Gastroesophageal sphincter (tissue), 4 donors: ENCODE measurements around the gene KIF3C. TPM values are rescaled to one million over a fixed set of nuclear protein-coding genes. Genes with fewer than 3 reads are reported as not detected.
"Not testable (repeated sequence)": the region's sequence is repeated elsewhere in the genome, so short reads cannot be mapped to it uniquely, and the experiment has no call there.

Source experiments
- ATAC-seq: fragments of 150-250 bp; one replicate; pipeline ENCODE4 v1.9.1; 2016; ENCODE audit warnings: mild to moderate bottlenecking, moderate library complexity
- H3K27ac ChIP-seq, 4 donors: fragments of 200-600 bp; sonication (generic) in 3 of 4; 1 replicate in 3 of 4; 2 replicates in 1 of 4; pipeline ENCODE4 v1.5.1; 2016 to 2019
- H3K27me3 ChIP-seq: fragments of 200-600 bp; sonication (generic); one replicate; pipeline ENCODE4 v1.5.1; 2019
- H3K36me3 ChIP-seq, 2 donors: fragments of 200-600 bp; sonication (generic); one replicate each; pipeline ENCODE4 v1.5.1; 2019; ENCODE audit warnings: control low read depth in 1 of 2
- H3K4me1 ChIP-seq, 3 donors: fragments of 200-600 bp; sonication (generic); 1 replicate in 2 of 3; 2 replicates in 1 of 3; pipeline ENCODE4 v1.5.1; 2016 to 2019; ENCODE audit warnings: control low read depth in 2 of 3
- H3K4me3 ChIP-seq, 2 donors: fragments of 200-600 bp; sonication (generic); one replicate each; pipeline ENCODE4 v1.5.1; 2019; ENCODE audit warnings: mild to moderate bottlenecking in 1 of 2, moderate library complexity in 1 of 2
- H3K9me3 ChIP-seq, 3 donors: fragments of 200-600 bp; sonication (generic); one replicate each; pipeline ENCODE4 v1.5.1; 2017 to 2019; ENCODE audit warnings: control low read depth in 2 of 3
- EP300 ChIP-seq: sonication (generic); formaldehyde crosslinking; IDR thresholded peaks from one replicate; pipeline ENCODE4 v1.6.1; 2017; ENCODE audit warnings: antibody characterized with exemption, mild to moderate bottlenecking
- POLR2A ChIP-seq, 2 donors: fragments of 450-650 bp; IDR thresholded peaks; one replicate each; pipeline ENCODE4 v1.6.1; 2017; ENCODE audit warnings: antibody characterized with exemption in 2 of 2, mild to moderate bottlenecking in 2 of 2, moderate library complexity in 1 of 2
- POLR2AphosphoS5 ChIP-seq: sonication (generic); formaldehyde crosslinking; IDR thresholded peaks from one replicate; pipeline ENCODE4 v1.6.1; 2017; ENCODE audit warnings: antibody characterized with exemption
- WGBS, 2 donors: methylation state at CpG; one replicate each; pipeline ENCODE4 v1.1.5; 2018; ENCODE audit warnings: low coverage in 1 of 2; 5-methylcytosine and 5-hydroxymethylcytosine counted together
- total RNA-seq, 4 donors: library from RNA; depleted of rRNA; stranded (reverse); fragments of >200 nt; gene quantifications; one replicate each; pipeline ENCODE4 v1.1.0, GENCODE V29; 2016
- TF ChIP-seq, protein P1 (sequence below), 4 experiments: fragments of 200-600 bp in 2 of 4; fragments of 450-650 bp in 2 of 4; sonication (generic) in 1 of 4; IDR thresholded peaks; one replicate each; pipeline ENCODE4 v1.5.1; 2017 to 2019; ENCODE audit warnings: antibody characterized with exemption in 4 of 4, mild to moderate bottlenecking in 2 of 4, moderate library complexity in 2 of 4

The KIF3C gene
- total RNA-seq, 4 donors from 2014 or later = 5.9 to 14.6 (median 10.2) TPM

DNA sequence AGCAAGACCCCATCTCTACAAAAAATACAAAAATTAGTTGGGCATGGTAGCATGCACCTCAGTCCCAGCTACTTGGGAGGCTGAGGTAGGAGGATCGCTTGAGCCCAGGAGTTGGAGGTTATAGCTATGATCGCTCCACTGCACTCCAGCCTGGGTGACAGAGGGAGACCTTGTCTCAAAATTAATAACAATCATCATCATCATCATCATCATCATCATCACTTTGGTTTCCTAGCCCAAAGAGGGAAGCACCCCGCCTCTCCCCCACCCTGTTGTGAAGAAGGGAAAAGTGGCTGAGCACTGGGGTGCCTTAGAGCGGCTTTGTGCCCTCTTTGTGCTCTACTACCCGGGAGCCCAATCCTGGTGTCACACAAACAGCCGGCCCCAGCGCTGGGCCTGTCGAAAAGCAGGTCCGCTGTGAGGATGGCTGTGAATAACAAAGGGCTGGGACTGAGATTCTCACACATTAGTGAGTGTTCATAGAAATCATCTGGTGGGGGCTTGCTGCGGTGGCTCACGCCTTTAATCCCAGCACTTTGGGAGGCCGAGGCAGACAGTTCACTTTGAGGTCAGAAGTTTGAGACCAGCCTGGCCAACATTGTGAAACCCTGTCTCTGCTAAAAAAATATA lies 61.4 kb downstream of the KIF3C start:
- ATAC-seq = no peak
- TF ChIP-seq, protein P1, sequence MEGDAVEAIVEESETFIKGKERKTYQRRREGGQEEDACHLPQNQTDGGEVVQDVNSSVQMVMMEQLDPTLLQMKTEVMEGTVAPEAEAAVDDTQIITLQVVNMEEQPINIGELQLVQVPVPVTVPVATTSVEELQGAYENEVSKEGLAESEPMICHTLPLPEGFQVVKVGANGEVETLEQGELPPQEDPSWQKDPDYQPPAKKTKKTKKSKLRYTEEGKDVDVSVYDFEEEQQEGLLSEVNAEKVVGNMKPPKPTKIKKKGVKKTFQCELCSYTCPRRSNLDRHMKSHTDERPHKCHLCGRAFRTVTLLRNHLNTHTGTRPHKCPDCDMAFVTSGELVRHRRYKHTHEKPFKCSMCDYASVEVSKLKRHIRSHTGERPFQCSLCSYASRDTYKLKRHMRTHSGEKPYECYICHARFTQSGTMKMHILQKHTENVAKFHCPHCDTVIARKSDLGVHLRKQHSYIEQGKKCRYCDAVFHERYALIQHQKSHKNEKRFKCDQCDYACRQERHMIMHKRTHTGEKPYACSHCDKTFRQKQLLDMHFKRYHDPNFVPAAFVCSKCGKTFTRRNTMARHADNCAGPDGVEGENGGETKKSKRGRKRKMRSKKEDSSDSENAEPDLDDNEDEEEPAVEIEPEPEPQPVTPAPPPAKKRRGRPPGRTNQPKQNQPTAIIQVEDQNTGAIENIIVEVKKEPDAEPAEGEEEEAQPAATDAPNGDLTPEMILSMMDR (IDR thresholded peaks at IDR 0.05) = no peak
- TF ChIP-seq EP300 = no peak
- no peak for TF ChIP-seq POLR2AphosphoS5
- TF ChIP-seq POLR2A (IDR thresholded peaks at IDR 0.05) = no peak
- 44 to 70% methylated on average over 2 to 7 of the region's 12 CpGs for WGBS, 2 donors

DNA sequence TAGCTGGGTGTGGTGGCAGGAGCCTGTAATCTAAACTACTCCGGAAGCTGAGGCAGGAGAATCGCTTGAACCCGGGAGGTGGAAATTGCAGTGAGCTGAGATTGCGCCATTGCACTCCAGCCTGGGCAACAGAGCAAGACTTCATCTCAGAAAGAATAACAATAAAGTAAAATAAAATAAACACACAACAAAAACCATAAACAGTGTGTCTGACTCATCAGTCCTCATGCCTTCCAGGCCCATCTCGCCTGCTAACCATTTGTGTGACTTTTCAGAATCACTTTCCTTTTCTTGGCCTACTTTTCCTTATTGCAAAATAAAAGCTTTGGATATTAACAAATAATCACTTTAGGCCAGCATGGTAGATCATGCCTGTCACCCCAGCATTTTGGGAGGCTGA lies 62.0 kb downstream of the KIF3C start:
- H3K4me1 ChIP-seq = no peaks in the 10 kb centered on the region

More for the DNA sequence above, 61.4 kb downstream of the KIF3C start:
- Histone ChIP-seq H3K27me3 (peaks cover 15% of the 10 kb centered on the region), H3K9me3 (no peaks in the 10 kb centered on the region), H3K36me3 (no peaks in the 10 kb centered on the region), H3K27ac (no peak overlapping the region), H3K4me3 (no peak overlapping the region), H3K4me1 (no peaks in the 10 kb centered on the region)

DNA sequence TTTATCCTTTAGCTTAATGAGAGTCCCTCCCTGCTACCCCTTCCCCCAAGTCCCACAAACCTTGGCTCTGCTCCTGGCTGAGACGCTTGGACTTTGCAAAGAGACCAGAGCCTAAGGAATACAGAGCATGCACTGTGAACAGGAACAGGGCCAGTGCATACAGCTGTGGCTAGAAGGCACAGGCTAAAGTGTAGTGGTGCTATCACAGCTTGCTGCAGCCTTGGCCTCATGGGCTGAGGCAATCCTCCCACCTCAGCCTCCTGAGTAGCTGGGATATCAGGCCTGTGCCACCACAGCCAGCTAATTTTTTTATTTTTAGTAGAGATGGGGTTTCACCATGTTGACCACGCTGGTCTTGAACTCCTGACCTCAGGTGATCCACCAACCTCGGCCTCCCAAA lies 64.5 kb downstream of the KIF3C start:
- TF ChIP-seq POLR2A (IDR thresholded peaks at IDR 0.05) (no peak), POLR2AphosphoS5 (no peak), EP300 (no peak)
- TF ChIP-seq, protein P1 (IDR thresholded peaks at IDR 0.05) = no peak
- Histone ChIP-seq H3K27ac (no peak overlapping the region), H3K27me3 (peaks cover 12% of the 10 kb centered on the region), H3K4me1 (peaks cover 0 to 8% (median 0%) of the 10 kb centered on the region in 3 donors), H3K4me3 (no peak overlapping the region), H3K36me3 (no peaks in the 10 kb centered on the region), H3K9me3 (no peaks in the 10 kb centered on the region)
- WGBS, 2 donors = 69% methylated on average over 2 of the region's 3 CpGs; no CpG with 5 or more reads in 1 of the 2 donors
- no peak for ATAC-seq

More for the DNA sequence above, 62.0 kb downstream of the KIF3C start:
- ATAC-seq = no peak
- WGBS, 2 donors = 50 to 82% methylated on average over 1 to 5 of the region's 5 CpGs
- TF ChIP-seq EP300 = no peak
- TF ChIP-seq POLR2AphosphoS5 = no peak
- TF ChIP-seq, protein P1 (IDR thresholded peaks at IDR 0.05) = no peak
- no peak for TF ChIP-seq POLR2A (IDR thresholded peaks at IDR 0.05)
- Histone ChIP-seq H3K27ac (no peak overlapping the region), H3K4me3 (no peak overlapping the region), H3K9me3 (no peaks in the 10 kb centered on the region), H3K36me3 (no peaks in the 10 kb centered on the region), H3K27me3 (peaks cover 15% of the 10 kb centered on the region)

DNA sequence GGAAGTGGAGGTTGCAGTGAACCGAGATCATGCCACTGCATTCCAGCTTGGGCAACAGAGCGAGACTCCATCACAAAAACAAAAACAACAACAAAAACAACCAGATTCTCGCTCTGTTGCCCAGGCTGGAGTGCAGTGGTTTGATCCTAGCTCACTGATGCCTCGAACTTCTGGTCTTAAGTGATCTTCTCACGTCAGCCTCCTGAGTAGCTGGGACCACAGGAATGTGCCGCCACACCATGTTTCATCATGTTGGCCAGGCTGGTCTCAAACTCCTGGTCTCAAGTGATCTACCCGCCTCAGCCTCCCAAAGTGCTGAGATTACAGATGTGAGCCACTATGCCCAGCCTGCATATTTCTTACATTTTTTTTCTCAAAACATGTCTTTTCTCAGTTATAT lies 64.9 kb downstream of the KIF3C start:
- not testable (repeated sequence) for H3K9me3 ChIP-seq
- 86 to 89% methylated on average over 5 to 6 of the region's 7 CpGs for WGBS, 2 donors

DNA sequence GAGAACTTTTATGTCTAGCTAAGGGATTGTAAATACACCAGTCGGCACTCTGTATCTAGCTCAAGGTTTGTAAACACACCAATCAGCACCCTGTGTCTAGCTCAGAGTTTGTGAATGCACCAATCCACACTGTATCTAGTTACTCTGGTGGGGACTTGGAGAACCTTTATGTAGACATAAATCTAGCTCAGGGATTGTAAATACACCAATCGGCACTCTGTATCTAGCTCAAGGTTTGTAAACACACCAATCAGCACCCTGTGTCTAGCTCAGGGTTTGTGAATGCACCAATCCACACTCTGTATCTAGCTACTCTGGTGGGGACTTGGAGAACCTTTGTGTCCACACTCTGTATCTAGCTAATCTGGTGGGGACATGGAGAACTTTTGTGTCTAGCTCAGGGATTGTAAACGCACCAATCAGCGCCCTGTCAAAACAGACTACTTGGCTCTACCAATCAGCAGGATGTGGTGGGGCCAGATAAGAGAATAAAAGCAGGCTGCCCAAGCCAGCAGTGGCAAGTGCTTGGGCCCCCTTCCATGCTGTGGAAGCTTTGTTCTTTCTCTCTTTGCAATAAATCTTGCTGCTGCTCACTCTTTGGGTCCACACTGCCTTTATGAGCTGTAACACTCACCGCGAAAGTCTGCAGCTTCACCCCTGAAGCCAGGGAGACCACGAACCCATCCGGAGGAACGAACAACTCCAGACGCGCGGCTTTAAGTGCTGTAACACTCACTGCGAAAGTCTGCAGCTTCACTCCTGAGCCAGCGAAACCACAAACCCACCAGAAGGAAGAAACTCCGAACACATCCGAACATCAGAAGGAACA lies 66.1 kb downstream of the KIF3C start:
- H3K4me3 ChIP-seq, ATAC-seq, H3K27me3 ChIP-seq, H3K9me3 ChIP-seq, H3K36me3 ChIP-seq, H3K27ac ChIP-seq: not testable (repeated sequence)
- H3K4me1 ChIP-seq = peaks cover 0 to 10% (median 0%) of the 10 kb centered on the region in 3 donors
- WGBS, 2 donors = 72 to 80% methylated on average over 2 to 3 of the region's 16 CpGs

More for the DNA sequence above, 64.9 kb downstream of the KIF3C start:
- not testable (repeated sequence) for H3K4me3 ChIP-seq, ATAC-seq, H3K27ac ChIP-seq, H3K36me3 ChIP-seq
- H3K27me3 ChIP-seq = peaks cover 12% of the 10 kb centered on the region
- peaks cover 0 to 10% (median 0%) of the 10 kb centered on the region in 3 donors for H3K4me1 ChIP-seq

DNA sequence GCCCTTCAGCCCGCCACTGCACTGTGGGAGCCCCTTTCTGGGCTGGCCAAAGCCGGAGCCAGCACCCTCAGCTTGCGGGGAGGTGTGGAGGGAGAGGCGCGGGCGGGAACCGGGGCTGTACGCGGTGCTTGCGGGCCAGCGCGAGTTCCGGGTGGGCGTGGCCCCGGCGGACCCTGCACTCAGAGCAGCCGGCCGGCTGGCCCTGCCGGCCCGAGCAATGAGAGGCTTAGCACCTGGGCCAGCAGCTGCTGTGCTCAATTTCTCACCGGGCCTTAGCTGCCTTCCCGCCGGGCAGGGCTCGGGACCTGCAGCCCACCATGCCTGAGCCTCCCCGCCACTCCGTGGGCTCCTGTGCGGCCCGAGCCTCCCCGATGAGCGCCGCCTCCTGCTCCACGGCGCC lies 66.9 kb downstream of the KIF3C start:
- not testable (repeated sequence) for H3K9me3 ChIP-seq, H3K27ac ChIP-seq, H3K4me3 ChIP-seq, H3K36me3 ChIP-seq, ATAC-seq, H3K27me3 ChIP-seq
- WGBS, 2 donors = 100% methylated on average over 2 of the region's 33 CpGs; no CpG with 5 or more reads in 1 of the 2 donors
- H3K4me1 ChIP-seq = peaks cover 0 to 10% (median 0%) of the 10 kb centered on the region in 3 donors

DNA sequence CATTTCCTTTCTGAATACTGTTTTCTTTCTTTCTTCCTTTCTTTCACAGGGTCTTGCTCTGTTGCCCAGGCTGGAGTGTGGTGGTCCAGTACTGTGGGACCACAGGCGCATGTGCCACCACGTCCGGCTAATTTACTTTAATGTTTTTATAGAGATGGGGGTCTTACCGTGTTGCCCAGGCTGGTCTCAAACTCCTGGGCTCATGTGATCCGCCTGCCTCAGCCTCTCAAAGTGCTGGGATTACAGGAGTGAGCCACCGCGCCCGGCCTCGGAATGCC lies 68.7 kb downstream of the KIF3C start:
- WGBS, 2 donors = 83 to 97% methylated on average over 5 to 9 of the region's 9 CpGs
- ATAC-seq, H3K9me3 ChIP-seq, H3K27me3 ChIP-seq, H3K27ac ChIP-seq, H3K4me3 ChIP-seq, H3K36me3 ChIP-seq: not testable (repeated sequence)
- peaks cover 0 to 10% (median 0%) of the 10 kb centered on the region in 3 donors for H3K4me1 ChIP-seq
